Measurements from ENCODE around the gene LIPH. TPM values are rescaled to one million over a fixed set of nuclear protein-coding genes. Genes with fewer than 3 reads are reported as not detected.

LIPH gene
- total RNA-seq, 4 donors from 2014 or later = 0.22 to 3.8 (median 0.34) TPM; not detected in 1

DNA sequence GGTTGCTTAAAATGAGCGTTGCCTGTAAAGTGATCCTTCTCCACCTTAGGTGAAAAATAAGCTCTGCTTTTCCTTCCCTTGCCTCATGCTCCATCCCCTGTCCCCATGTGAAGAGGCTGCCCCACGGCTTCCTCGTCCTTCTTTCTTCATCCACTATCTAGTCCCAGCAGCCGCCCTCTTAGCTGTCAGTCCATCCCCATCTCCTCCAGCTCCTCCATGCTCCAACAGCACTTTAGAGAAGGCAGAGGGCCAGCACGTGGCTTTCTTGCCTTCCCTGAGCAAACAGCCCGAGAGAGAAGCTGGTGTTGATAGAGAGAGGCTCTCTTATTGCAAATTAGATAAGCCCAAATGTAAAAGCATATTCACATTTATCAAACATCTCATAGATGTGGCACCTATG, 44.5 kb downstream of the LIPH start:
- TF ChIP-seq, protein P1, sequence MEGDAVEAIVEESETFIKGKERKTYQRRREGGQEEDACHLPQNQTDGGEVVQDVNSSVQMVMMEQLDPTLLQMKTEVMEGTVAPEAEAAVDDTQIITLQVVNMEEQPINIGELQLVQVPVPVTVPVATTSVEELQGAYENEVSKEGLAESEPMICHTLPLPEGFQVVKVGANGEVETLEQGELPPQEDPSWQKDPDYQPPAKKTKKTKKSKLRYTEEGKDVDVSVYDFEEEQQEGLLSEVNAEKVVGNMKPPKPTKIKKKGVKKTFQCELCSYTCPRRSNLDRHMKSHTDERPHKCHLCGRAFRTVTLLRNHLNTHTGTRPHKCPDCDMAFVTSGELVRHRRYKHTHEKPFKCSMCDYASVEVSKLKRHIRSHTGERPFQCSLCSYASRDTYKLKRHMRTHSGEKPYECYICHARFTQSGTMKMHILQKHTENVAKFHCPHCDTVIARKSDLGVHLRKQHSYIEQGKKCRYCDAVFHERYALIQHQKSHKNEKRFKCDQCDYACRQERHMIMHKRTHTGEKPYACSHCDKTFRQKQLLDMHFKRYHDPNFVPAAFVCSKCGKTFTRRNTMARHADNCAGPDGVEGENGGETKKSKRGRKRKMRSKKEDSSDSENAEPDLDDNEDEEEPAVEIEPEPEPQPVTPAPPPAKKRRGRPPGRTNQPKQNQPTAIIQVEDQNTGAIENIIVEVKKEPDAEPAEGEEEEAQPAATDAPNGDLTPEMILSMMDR (IDR thresholded peaks at IDR 0.05; ENCODE audit: low read depth) = no peak

DNA sequence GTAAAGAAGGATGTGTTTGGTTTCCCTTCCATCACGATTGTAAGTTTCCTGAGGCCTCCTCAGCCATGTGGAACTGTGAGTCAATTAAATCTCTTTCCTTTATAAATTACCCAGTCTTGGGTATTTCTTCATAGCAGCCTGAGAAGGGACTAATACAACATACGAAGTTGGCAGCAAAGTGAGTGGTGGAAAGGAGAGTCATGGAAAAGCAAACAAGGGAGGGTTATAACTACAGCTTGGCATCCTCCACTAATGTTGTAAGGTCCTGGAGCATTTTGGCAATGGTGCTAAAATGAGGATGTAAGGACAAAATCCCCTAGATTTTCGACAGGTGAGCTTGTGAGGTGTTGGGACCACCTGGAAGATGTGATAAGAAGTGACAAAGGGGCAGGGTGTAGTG, 47.8 kb downstream of the LIPH start:
- TF ChIP-seq, protein P1 (IDR thresholded peaks at IDR 0.05; ENCODE audit: low read depth) = no peak

DNA sequence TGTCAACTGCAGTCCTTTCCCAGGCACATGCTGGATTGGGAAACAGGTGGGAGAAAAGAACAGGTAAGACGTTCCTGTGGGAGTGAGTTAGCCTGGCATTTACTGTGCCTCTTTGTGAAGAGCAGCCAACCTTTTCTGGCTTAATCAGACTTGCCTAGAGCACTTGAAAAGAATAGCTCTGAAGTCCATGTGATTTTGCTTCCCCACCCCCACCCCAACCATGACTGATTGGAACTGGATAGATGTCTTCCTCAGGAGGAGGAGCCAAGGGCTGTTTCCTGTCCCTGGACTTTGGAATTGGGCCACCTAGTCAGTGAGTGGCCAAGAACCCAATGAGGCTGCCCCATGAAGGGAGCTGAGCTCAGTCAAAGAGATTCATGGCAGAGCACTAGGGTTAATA, 48.9 kb downstream of the LIPH start:
- TF ChIP-seq, protein P1 (IDR thresholded peaks at IDR 0.05; ENCODE audit: low read depth) = no peak

DNA sequence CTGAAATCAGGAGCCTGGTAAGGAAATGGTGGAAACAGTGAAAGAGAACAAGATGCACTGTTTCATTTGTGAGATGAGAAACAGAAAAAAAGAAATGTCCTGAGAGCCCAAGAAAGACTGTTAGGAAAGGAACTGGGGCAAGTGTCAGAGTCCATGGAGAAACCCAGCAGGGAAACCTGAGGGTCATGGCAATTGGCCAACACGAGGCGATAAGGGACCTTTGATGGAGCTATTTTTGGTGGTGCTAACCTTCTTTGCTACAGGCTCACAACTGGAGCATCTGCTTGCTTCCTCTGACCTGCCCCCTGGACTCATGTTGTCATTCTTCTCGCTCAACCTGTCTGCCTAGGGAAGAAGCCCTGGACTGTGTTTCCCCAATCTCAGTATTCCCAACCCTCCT, 49.4 kb downstream of the LIPH start:
- TF ChIP-seq, protein P1 (IDR thresholded peaks at IDR 0.05; ENCODE audit: low read depth) = no peak

DNA sequence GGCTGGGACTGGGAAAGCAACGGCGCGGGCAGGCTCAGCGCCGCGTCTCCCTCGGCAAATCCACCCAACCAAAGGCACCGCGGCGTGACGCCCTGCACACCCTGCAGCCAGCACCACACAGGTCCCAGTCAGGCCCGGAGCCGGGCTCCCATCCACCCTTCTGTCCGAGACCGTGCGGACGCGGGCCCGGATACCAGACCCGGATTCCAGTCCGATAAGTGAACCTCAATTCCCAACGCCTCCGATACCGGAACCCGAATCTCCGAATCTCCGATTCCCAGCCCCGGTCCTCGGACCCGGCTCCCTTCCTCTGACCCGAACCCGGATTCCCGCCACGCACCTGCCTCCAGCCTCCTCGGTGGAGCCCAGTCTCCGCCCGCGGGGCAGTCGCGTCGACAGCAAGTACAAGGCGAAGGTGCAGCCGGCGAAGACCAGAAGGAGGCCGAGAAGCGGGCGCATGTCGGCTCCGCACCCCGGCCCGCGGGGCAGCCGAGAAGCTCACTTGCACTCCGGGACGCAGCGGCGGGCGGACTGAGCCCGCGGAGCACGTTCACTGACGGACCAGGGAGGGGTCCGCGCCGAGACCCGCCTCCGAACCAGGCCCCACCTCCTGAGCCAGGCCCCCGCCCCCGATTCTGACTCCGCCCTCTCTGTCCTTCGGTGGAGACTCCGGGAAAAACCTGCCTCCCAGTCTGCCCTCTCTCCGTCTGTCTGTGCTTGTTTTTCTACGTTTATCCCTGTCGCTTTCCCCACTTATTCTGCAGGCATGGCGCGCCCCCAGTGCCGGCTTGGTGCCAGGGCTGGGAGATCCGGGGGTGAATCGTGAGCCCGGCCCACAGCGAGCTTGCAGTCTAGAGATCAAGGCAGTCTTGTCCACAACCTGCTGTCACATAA, 53.6 kb downstream of the LIPH start, which contains the start of gene TMEM41A:
TMEM41A (minus strand) TSS at position 533 of the 894 bp plus-strand sequence; CDS start at position 459, 74 bp downstream.
- TF ChIP-seq, protein P1 (IDR thresholded peaks at IDR 0.05; ENCODE audit: low read depth) = no peak

DNA sequence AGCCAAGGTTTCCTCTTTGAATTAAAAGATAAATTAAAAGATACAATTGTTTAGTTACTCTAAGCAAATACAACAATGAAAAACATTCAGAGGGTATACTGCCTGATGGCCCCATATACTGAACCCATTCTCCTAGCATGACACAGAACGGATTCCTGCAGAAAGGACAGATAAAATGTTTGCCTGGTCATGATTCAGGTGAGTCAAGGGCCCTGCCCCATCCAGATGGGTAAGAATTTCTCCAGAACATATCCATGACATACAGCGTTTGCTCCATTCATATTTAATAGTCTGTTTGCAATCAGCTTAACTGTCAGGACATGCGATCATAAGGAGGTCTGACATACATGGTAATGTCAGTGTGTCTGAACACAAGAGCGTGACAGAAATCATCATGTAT, 62.1 kb downstream of the LIPH start:
- TF ChIP-seq, protein P1 (IDR thresholded peaks at IDR 0.05; ENCODE audit: low read depth) = no peak

DNA sequence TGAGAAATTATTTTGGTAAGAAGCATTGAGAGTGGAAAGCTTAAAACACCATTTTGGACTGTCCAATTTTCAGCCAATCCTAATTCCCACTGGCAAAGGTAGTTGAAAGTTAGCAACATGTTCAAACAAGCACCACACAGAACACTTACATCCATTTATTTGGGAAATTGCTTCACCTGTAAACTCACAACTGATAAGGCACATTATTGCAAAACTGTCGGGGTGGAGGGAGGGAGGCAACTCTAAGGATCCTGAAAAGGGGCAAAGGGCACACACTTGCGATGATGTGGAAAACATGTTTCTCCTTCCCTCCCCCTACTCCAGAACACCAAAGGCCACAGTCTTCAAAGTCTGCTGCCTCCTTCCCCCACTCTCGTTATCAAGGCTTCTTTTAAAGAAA, 62.9 kb downstream of the LIPH start:
- TF ChIP-seq, protein P1 (IDR thresholded peaks at IDR 0.05; ENCODE audit: low read depth) = no peak

All from subcutaneous adipose tissue (tissue), 4 donors.